ENCODE measurements around the gene BCL2L12. TPM values are rescaled to one million over a fixed set of nuclear protein-coding genes. Genes with fewer than 3 reads are reported as not detected.

Gene BCL2L12
- total RNA-seq, 1 experiment from 2014 or later = 145 TPM

DNA sequence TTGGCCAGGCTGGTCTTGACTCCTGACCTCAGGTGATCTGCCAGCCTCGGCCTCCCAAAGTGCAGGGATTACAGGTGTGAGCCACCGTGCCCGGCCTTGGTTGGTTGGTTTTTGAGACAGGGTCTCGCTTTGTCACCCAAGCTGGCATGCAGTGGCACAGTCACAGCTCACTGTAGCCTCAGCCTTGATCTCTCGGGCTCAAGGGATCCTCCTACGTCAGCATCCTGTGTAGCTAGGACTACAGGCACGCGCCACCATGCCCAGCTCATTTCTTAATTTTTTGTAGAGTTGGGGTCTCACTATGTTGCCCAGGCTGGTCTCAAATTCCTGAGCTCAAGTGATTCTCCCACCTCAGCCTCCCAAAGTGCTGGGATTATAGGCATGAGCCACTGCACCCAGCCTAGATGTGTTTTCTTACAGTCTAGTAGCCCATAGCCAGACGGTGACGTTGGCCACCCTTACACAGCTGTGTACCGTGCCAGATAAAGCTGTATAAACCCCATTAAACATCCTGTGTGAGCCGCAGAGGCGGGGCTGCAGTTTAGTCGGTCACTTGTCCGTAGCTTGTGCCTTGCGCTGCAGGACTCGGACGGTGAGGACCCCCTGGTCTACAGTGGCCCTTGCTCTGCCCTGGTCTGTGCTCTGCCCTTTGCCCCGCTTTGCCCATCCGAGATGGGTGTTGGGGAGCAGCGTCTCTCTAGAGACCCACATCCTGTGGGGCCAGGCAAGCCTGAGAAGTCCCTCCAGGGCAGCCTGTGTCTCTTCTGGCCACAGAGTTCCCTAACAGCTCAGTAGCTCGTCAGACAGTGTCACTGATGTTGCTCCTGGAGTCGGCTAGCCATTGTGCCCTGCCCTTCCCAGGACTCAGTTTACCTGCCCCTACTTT lies 9.9 kb upstream of the BCL2L12 start:
- Mint-ChIP-seq H3K36me3 (ENCODE audit: insufficient read depth in 1 of 3, low read depth in 3 of 3) (peaks cover 41 to 81% (median 80%) of the 10 kb centered on the region in 3 experiments), H3K9me3 (peaks cover 7% of the 10 kb centered on the region in 2 experiments; a peak in 4 of 5 replicates), H3K4me1 (peaks cover 19 to 21% of the 10 kb centered on the region in 2 experiments), H3K27ac (peak overlapping the region; percentile 82 to 97 (median 91); a peak in 5 of 7 replicates), H3K27me3 (ENCODE audit: low read depth) (no peaks in the 10 kb centered on the region), H3K4me3 (no peak overlapping the region; a peak in 1 of 5 replicates)
- Histone ChIP-seq H2BK20ac (ENCODE audit: low read depth, low read length, poor library complexity, severe bottlenecking) (no peak overlapping the region), H2AFZ (ENCODE audit: low read length) (no peak overlapping the region), H3K9ac (ENCODE audit: extremely low read depth, insufficient read length, low read length) (no peak overlapping the region), H3K23ac (ENCODE audit: insufficient read length, low read depth, low read length) (no peak overlapping the region), H3K79me1 (ENCODE audit: insufficient read depth, low read depth, low read length, poor library complexity, severe bottlenecking) (no peaks in the 10 kb centered on the region), H3K27me3 (ENCODE audit: insufficient read depth, low read length) (no peaks in the 10 kb centered on the region), H2AK5ac (ENCODE audit: insufficient read length, low read length) (no peak overlapping the region), H4K5ac (ENCODE audit: insufficient read length, low read depth, low read length) (no peak overlapping the region), H2BK5ac (ENCODE audit: insufficient read length, low read length) (no peak overlapping the region), H3T11ph (ENCODE audit: low read length) (no peak overlapping the region), H2BK120ac (ENCODE audit: low read depth, low read length, poor library complexity, severe bottlenecking) (no peak overlapping the region), H3K27ac (ENCODE audit: insufficient read length, low read depth, low read length) (no peak overlapping the region), H3K4me2 (ENCODE audit: insufficient read depth, insufficient read length, low read length) (no peak overlapping the region), H4K91ac (ENCODE audit: insufficient read length, low read depth, low read length) (no peak overlapping the region), H3K23me2 (ENCODE audit: insufficient read length, low read depth, low read length, poor library complexity, severe bottlenecking) (no peaks in the 10 kb centered on the region), H3K4me1 (ENCODE audit: insufficient read depth, low read length) (no peaks in the 10 kb centered on the region), H4K20me1 (ENCODE audit: control insufficient read depth, insufficient read depth, insufficient read length) (no peaks in the 10 kb centered on the region), H2BK12ac (ENCODE audit: insufficient read length, low read depth, low read length) (no peak overlapping the region), H3K79me2 (ENCODE audit: insufficient read depth, low read length) (no peaks in the 10 kb centered on the region), H3K9me3 (ENCODE audit: control insufficient read depth, low read depth, low read length) (no peaks in the 10 kb centered on the region), H3K18ac (ENCODE audit: insufficient read length, low read depth, low read length) (no peak overlapping the region), H3K4ac (ENCODE audit: low read depth, low read length) (no peak overlapping the region), H4K8ac (replicated peaks; ENCODE audit: insufficient read length, low read depth, low read length) (no peak overlapping the region), H2BK15ac (ENCODE audit: low read depth, low read length) (no peak overlapping the region), H3K56ac (ENCODE audit: insufficient read length, low read depth, low read length) (no peak overlapping the region), H3K14ac (ENCODE audit: insufficient read depth, low read length) (no peak overlapping the region; the same call in 1 of the 2 replicates)
- no CpG with 5 or more reads among the region's 23 CpGs for WGBS (ENCODE audit: extremely low coverage, insufficient read length, low lambda C conversion rate)
- no peak for DNase-seq
- TF ChIP-seq, protein P1, sequence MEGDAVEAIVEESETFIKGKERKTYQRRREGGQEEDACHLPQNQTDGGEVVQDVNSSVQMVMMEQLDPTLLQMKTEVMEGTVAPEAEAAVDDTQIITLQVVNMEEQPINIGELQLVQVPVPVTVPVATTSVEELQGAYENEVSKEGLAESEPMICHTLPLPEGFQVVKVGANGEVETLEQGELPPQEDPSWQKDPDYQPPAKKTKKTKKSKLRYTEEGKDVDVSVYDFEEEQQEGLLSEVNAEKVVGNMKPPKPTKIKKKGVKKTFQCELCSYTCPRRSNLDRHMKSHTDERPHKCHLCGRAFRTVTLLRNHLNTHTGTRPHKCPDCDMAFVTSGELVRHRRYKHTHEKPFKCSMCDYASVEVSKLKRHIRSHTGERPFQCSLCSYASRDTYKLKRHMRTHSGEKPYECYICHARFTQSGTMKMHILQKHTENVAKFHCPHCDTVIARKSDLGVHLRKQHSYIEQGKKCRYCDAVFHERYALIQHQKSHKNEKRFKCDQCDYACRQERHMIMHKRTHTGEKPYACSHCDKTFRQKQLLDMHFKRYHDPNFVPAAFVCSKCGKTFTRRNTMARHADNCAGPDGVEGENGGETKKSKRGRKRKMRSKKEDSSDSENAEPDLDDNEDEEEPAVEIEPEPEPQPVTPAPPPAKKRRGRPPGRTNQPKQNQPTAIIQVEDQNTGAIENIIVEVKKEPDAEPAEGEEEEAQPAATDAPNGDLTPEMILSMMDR (conservative IDR thresholded peaks at IDR 0.05) = no peak
